GM12872 (cell line): Measurements from ENCODE around the gene MKNK1.

Experiments
- CTCF ChIP-seq: IDR thresholded peaks from 3 replicates; pipeline ENCODE4 v1.5.1; 2011; ENCODE audit warnings: low read depth, mild to moderate bottlenecking, low read length, moderate library complexity; ENCODE audit not compliant: insufficient read depth

The MKNK1 gene

DNA sequence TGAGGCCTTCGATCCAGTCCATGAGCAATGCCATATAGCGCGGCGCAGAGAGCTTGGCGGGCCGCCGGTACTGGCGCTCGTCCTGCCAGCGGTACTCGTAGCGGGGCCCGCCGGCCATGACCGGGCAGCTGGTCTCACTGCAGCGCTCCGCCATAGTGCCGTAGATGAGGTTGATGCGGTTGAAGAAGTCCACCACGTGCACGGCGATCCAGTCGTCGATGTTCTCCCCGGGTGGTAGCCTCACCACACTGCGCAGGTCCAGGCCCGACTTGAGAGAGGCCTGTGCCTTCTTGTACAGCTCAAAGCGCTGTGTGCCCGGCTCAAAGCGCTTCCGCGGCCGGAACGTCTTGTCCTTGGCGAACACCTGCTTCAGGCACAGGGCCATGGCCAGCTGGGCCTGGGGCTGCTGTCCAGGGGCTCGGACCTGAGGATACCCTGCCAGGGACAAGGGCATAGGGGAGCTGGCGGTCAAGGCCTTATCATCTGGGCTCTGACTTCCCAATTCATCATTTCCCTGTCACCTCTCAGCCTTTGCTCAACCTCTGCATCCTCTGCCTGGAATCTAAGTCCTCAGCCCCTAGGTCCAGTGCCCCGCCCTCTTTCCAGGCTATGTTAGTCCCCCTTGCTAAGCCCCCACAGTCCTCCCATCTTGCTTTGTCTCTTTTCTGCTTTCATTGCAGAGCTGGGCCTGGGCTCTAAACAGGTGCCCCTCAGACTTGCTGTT, 9.0 kb upstream of the MKNK1 start:
- no peak for TF ChIP-seq CTCF

- no peak for TF ChIP-seq CTCF
These were observed 7.7 kb upstream of the MKNK1 start for GRCh38 chr1:46611691-46612221.

- no peak for TF ChIP-seq CTCF
These were observed 3.5 kb upstream of the MKNK1 start for GRCh38 chr1:46607345-46608130.

GRCh38 chr1:46606255-46606965, 2.3 kb upstream of the MKNK1 start:
- TF ChIP-seq CTCF: no peak

DNA sequence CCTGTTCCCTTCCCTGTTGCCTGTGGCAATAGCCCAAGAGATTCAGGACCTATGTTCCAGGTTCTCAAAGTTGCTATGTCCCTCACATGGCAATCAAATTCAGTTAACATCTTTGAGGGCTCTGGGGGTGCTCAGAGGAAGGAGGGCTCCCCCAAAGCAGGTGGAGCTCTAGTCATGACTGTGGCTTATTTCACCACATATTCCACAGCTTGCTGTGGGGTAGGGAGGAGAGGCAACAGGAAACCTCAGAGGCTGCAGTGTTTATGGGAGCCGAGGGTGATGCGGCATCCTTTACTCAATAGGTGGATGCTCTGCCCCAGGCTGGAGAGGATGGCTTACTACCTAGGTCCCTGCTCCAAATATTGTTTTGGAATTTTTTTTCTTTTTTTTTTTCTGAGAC, 1.2 kb upstream of the MKNK1 start:
- TF ChIP-seq CTCF: no peak

- TF ChIP-seq CTCF: no peak
These were observed 599 bp downstream of the MKNK1 start for GRCh38 chr1:46603481-46603857.

DNA sequence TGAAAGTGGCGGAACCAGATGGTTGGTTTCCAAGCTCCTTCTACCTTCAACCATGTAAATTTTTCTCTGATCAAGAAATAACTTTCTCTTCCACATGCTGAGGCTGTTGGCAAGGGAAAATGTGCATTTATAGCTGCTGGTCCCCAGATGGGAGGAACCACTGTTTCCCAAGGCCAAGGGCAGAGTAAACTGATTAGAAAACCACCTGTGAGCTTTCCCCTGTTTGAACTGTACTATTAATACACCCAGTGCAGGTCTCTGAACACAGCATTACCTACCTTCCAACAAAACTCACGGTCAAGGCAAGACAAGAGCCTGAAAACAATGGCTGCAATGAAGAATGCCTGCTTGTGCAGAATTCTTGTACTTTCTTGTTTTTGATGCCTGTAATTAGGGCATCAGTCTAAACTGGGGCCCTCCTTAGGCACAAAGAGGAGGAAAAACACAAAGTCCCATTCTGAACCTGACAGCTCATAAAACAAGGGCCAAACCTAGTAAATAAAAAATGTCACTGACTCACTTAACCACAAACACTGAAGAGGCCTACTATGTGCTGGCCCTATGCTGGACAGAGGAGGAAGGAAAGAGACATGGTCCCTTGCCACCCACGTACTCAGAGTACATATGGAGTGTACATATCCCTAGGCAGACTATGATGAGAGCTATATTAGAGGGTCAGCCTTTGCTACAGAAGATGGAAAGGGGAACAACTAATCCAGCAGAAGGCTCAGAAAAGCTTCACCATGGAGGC, 2.6 kb downstream of the MKNK1 start:
- no peak for TF ChIP-seq CTCF
